GM12878 (cell line): ENCODE measurements around the gene ECEL1. TPM values are rescaled to one million over a fixed set of nuclear protein-coding genes. Genes with fewer than 3 reads are reported as not detected.

Experiments
- ATAC-seq: fragments of 200-7000 bp; cut with Tn5 transposase; 3 replicates; pipeline ENCODE4 v1.9.1; 2020; ENCODE audit warnings: mild to moderate bottlenecking, moderate library complexity
- BruUV-seq: library from RNA; stranded (reverse); fragments of 400-500 nt; replicated peaks from 2 replicates; lab custom pipeline; 2021; lab: Mats Ljungman, UMichigan
- CTCF ChIA-PET: fragments of 300-600 bp; sonication (Branson Sonifier 250); formaldehyde crosslinking; extraction: SDS; loops from one replicate; lab custom pipeline; 2021; ENCODE audit warnings: inconsistent platforms; lab: Yijun Ruan, JAX
- POLR2A ChIA-PET: fragments of 350-600 bp; formaldehyde crosslinking; extraction: SDS; loops from one replicate; lab custom pipeline; 2021; ENCODE audit warnings: inconsistent platforms; lab: Charles Lee
- RAD21 ChIA-PET: fragments of 300-600 bp; sonication (Branson Sonifier 250); formaldehyde crosslinking; loops from one replicate; lab custom pipeline; 2023; ENCODE audit warnings: antibody characterized with exemption; ENCODE audit not compliant: unreplicated experiment; lab: Charles Lee
- SMC1A ChIA-PET: fragments of 300-600 bp; sonication (Branson Sonifier 250); formaldehyde crosslinking; loops from one replicate; lab custom pipeline; 2023; ENCODE audit not compliant: unreplicated experiment, uncharacterized antibody; lab: Charles Lee
- DNase-seq: peaks from one replicate; pipeline ENCODE4 v3.0.0-alpha.2; 2011; ENCODE audit warnings: low read depth, low spot score
- FAIRE-seq: peaks from 3 replicates; lab custom pipeline; 2011; peaks lifted over from hg19 to GRCh38; lab: Jason Lieb, UNC
- H2AFZ ChIP-seq: 2 replicates; pipeline ENCODE4 v1.6.0; 2011; ENCODE audit warnings: low read depth, low read length, control low read depth; ENCODE audit not compliant: control insufficient read depth
- H3K27ac ChIP-seq: 2 replicates; pipeline ENCODE4 v1.5.1; 2011; ENCODE audit warnings: control low read depth; ENCODE audit not compliant: control insufficient read depth, insufficient read depth
- H3K27me3 ChIP-seq, 2 experiments: replicated peaks in 1 of 2; 2 replicates each; pipeline versions ENCODE4 v1.6.0 to v1.6.1; 2011; ENCODE audit warnings: low read length in 1 of 2; ENCODE audit not compliant: control insufficient read depth in 2 of 2, insufficient read depth in 2 of 2
- H3K36me3 ChIP-seq, 2 experiments: 2 replicates each; pipeline ENCODE4 v1.5.1; 2011; ENCODE audit warnings: low read length in 1 of 2; ENCODE audit not compliant: control insufficient read depth in 2 of 2, insufficient read depth in 2 of 2
- H3K4me1 ChIP-seq: 2 replicates; pipeline ENCODE4 v1.6.1; 2011; ENCODE audit warnings: mild to moderate bottlenecking, low read length, moderate library complexity, mixed read lengths; ENCODE audit not compliant: control insufficient read depth, insufficient read depth
- H3K4me2 ChIP-seq: 2 replicates; pipeline ENCODE4 v1.6.0; 2011; ENCODE audit warnings: control low read depth; ENCODE audit not compliant: control insufficient read depth, insufficient read depth
- H3K4me3 ChIP-seq: fragments of 200-600 bp; sonication (generic); 2 replicates; pipeline ENCODE4 v1.5.1; 2016
- H3K79me2 ChIP-seq: 2 replicates; pipeline ENCODE4 v1.6.0; 2011; ENCODE audit warnings: low read length; ENCODE audit not compliant: control insufficient read depth, insufficient read depth
- H3K9ac ChIP-seq: 2 replicates; pipeline ENCODE4 v1.8.0; 2011; ENCODE audit warnings: low read length, control low read depth, mixed read lengths; ENCODE audit not compliant: control insufficient read depth, insufficient read depth
- H3K9me3 ChIP-seq: replicated peaks from 3 replicates; pipeline ENCODE4 v1.5.1; 2011; ENCODE audit warnings: mild to moderate bottlenecking, low read length; ENCODE audit not compliant: control insufficient read depth, insufficient read depth
- H4K20me1 ChIP-seq: 2 replicates; pipeline ENCODE4 v1.6.0; 2011; ENCODE audit not compliant: control insufficient read depth, insufficient read depth
- BCL3 ChIP-seq: IDR thresholded peaks from 2 replicates; pipeline ENCODE4 v1.6.1; 2011; ENCODE audit warnings: borderline replicate concordance, low read depth, mild to moderate bottlenecking, moderate library complexity, low read length; ENCODE audit not compliant: insufficient read depth, poor library complexity, severe bottlenecking
- BMI1 ChIP-seq: fragments of 450-650 bp; IDR thresholded peaks from 2 replicates; pipeline ENCODE4 v1.6.1; 2016; ENCODE audit warnings: mild to moderate bottlenecking, moderate library complexity, borderline replicate concordance
- BRCA1 ChIP-seq: IDR thresholded peaks from 2 replicates; pipeline ENCODE4 v1.6.1; 2011; ENCODE audit warnings: low read depth, low read length, improper control_type of control experiment
- E2F8 ChIP-seq: fragments of 450-650 bp; IDR thresholded peaks from 2 replicates; pipeline ENCODE4 v1.6.1; 2018; ENCODE audit warnings: mild to moderate bottlenecking, low read depth, moderate library complexity; ENCODE audit not compliant: partially characterized antibody
- HDAC6 ChIP-seq: fragments of 200-600 bp; sonication (generic); IDR thresholded peaks from one replicate; pipeline ENCODE4 v1.8.0; 2017; ENCODE audit warnings: antibody characterized with exemption; ENCODE audit not compliant: unreplicated experiment
- WGBS: methylation state at CpG from one replicate; pipeline ENCODE4 v1.1.6; 2016; ENCODE audit warnings: low lambda C conversion rate; ENCODE audit not compliant: insufficient replicate concordance, insufficient coverage; ENCODE audit errors: missing lambda C conversion rate; 5-methylcytosine and 5-hydroxymethylcytosine counted together
- in situ Hi-C: fragments of 300-500 bp; cut with MboI; formaldehyde crosslinking; loops from 9 replicates; pipeline ENCODE4 v1.14.3; 2018; ENCODE audit warnings: mixed read lengths
- intact Hi-C: fragments of 100-400 bp; cut with micrococcal nuclease; formaldehyde crosslinking; loops from one replicate; pipeline ENCODE4 v1.14.2; 2022; ENCODE audit not compliant: unreplicated experiment
- polyA plus RNA-seq, 11 experiments: library from polyadenylated mRNA; depleted of rRNA in 4 of 11; unstranded in 6 of 11; stranded (reverse) in 5 of 11; fragments of >200 nt; fragmentation: Nextera tagmentation in 4 of 11; fragmentation: Illumina TruSeq in 1 of 11; extraction: Ambion mirVana in 4 of 11; extraction: Trizol in 1 of 11; gene quantifications; 1 replicate in 1 of 11; 2 replicates in 10 of 11; pipeline versions ENCODE4 v1.2.1 to v1.2.3, GENCODE V29; 2011 to 2016; ENCODE audit warnings: inconsistent platforms in 2 of 11, missing spikeins in 2 of 11, low read depth in 1 of 11
- total RNA-seq, 4 experiments: library from RNA; depleted of rRNA in 3 of 4; stranded (reverse); fragments of >200 nt in 3 of 4; fragmentation: Illumina TruSeq in 1 of 4; extraction: Trizol in 1 of 4; gene quantifications; 2 replicates each; pipeline versions ENCODE4 v1.2.1 to v1.2.3, GENCODE V29; 2013 to 2021

ECEL1 gene
- total and polyA plus RNA-seq, 10 of the 15 experiments (the other 5 are each of a cell fraction or from before 2014, with no cell fraction given): not detected

- no peak for ATAC-seq
- intact Hi-C loops: no loop called here
- 34% methylated on average over 6 of the region's 6 CpGs for WGBS
- no peak for DNase-seq
- ChIA-PET SMC1A (no interaction called here), RAD21 (interaction anchor here (0.6 kb wide), 1 partner anchor 61 kb away, joined by 4 read pairs; no protein-coding TSS in a partner anchor), POLR2A (no interaction called here), CTCF (no interaction called here)
- H2AFZ ChIP-seq: no peak overlapping the region
- no peaks in the 10 kb centered on the region for H4K20me1 ChIP-seq
- no peak overlapping the region for H3K9ac ChIP-seq
- no TSS peak for BruUV-seq
- H3K4me1 ChIP-seq: no peaks in the 10 kb centered on the region
- in situ Hi-C loops: no loop called here
- H3K27me3 ChIP-seq: peaks cover 3 to 6% of the 10 kb centered on the region in 2 experiments; a peak in 3 of 4 replicates
- no peak overlapping the region for H3K4me3 ChIP-seq
- no peak for TF ChIP-seq E2F8
- no peak for TF ChIP-seq HDAC6
- TF ChIP-seq BMI1: no peak
- TF ChIP-seq BCL3: no peak
- no peak for TF ChIP-seq BRCA1
- H3K9me3 ChIP-seq: no peaks in the 10 kb centered on the region
- no peak overlapping the region for H3K27ac ChIP-seq
- FAIRE-seq: no peak
- H3K36me3 ChIP-seq: no peaks in the 10 kb centered on the region
- H3K79me2 ChIP-seq: no peaks in the 10 kb centered on the region
- H3K4me2 ChIP-seq: no peak overlapping the region
Measured at GRCh38 chr2:232524771-232525170, 37.1 kb upstream of the ECEL1 start.
